AG04449 (cell line): ENCODE data around the gene PXMP4.
A peak's percentile ranks its signal among the peaks of the same experiment; 100 is the strongest.

Source experiments
- CTCF ChIA-PET: fragments of 350-600 bp; formaldehyde crosslinking; extraction: SDS; loops from one replicate; lab custom pipeline; 2021; ENCODE audit warnings: antibody characterized with exemption; lab: Yijun Ruan, JAX
- POLR2A ChIA-PET: fragments of 400-600, 350-600 bp; formaldehyde crosslinking; extraction: SDS; loops from one replicate; lab custom pipeline; 2020; ENCODE audit warnings: antibody characterized with exemption, inconsistent platforms; lab: Yijun Ruan, JAX
- DNase-seq: peaks from one replicate; pipeline ENCODE4 v3.0.0-alpha.2; 2010; ENCODE audit warnings: low read depth, low spot score
- H3K4me3 ChIP-seq: 2 replicates; pipeline ENCODE4 v1.5.1; 2011; ENCODE audit warnings: low read depth, mild to moderate bottlenecking, control low read depth, low read length
- TF ChIP-seq, protein P1 (sequence below): IDR thresholded peaks from one replicate; pipeline ENCODE4 v1.5.1; 2011; ENCODE audit warnings: mild to moderate bottlenecking, moderate library complexity, low read length, control low read depth, inconsistent platforms; ENCODE audit not compliant: insufficient read depth; ENCODE audit errors: missing control alignments

The PXMP4 gene

DNA sequence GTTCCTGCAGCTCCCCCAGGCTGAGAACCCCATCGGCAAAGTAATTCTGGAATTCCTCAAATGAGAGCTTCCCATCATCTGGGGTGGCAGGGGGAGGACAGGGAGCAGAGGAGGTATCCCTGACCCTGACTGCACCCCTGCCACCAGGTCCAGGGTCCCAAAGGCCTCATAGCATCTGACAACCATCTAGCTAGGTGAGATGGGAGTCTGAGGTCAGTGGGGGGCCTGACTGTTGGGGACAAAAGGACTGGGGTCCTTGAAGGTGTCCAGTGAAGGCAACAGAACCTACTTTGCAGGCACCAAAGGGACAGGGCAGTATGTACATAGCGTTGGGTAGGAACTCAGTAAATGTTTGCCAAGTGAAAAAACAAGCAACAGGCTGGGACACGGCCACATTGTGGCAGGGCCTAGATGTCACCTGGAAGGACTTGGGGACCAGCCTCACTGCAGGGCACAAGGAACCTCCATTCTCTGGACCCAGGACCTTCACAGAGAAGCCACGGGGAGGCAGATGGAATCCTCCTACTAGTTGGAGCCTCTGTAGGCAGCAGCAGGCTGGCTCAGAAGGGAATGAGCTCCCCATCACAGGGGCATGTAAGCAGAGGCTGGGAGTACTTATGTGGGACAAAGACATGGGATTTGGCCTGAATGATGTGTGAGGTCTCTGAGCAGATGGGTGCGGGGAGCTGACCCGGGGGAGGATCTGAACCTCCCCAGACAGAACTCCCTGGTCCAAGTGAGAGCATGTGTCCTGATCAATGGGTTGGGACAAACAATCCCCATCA lies 49.2 kb downstream of the PXMP4 start:
- POLR2A ChIA-PET: interaction anchor here (1.8 kb wide), 1 partner anchor 7 kb away, joined by 5 read pairs; no protein-coding TSS in a partner anchor
- CTCF ChIA-PET: interaction anchor here (1.3 kb wide), 1 partner anchor 16 kb away, joined by 4 read pairs; the partner anchor contains the start of gene E2F1

DNA sequence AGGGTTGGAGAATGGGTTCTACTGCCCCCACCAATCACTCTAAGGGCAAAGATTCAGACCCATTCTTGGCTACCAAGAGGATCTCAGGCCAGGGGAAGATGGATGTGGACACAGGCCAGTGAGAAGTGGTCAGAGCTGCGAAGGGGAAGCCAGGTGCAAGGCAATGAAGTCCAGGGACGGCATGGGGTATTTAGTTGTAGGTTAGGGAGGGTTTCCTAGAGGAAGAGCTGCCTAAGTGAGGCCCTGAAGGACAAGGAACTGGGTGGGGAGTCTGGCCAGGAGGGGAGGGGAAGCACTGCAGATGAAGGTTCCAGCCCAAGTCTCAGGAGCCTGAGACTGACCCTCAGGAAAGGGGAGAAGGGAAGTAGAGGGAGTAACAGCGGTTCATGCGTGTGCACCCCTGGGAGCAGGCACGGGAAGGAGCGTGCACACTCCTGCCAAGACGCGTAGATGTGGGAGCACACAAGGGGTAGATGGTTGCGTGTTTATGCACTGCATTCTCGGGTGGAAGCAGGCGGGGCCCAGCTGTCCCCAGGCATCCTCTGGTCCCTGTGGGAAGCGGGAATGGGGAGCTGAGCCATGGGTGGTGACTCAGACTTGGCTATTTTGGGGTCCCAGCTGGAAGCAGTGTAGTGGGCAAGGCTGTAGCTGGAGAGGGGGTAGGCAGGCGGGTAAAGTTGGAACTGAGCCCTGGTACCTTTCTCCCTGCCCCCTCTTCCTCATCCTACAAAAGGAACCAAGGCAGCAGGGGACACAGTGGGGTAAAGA lies 50.1 kb downstream of the PXMP4 start:
- TF ChIP-seq, protein P1, sequence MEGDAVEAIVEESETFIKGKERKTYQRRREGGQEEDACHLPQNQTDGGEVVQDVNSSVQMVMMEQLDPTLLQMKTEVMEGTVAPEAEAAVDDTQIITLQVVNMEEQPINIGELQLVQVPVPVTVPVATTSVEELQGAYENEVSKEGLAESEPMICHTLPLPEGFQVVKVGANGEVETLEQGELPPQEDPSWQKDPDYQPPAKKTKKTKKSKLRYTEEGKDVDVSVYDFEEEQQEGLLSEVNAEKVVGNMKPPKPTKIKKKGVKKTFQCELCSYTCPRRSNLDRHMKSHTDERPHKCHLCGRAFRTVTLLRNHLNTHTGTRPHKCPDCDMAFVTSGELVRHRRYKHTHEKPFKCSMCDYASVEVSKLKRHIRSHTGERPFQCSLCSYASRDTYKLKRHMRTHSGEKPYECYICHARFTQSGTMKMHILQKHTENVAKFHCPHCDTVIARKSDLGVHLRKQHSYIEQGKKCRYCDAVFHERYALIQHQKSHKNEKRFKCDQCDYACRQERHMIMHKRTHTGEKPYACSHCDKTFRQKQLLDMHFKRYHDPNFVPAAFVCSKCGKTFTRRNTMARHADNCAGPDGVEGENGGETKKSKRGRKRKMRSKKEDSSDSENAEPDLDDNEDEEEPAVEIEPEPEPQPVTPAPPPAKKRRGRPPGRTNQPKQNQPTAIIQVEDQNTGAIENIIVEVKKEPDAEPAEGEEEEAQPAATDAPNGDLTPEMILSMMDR: no peak
- POLR2A ChIA-PET: interaction anchor here (0.7 kb wide), 1 partner anchor 50 kb away, joined by 3 read pairs; the partner anchor contains the start of gene PXMP4
- DNase-seq: no peak
- CTCF ChIA-PET: interaction anchor here (3.8 to 4.3 kb wide), 2 partner anchors 9 to 212 kb away, joined by 25 to 40 read pairs; no protein-coding TSS in a partner anchor
- H3K4me3 ChIP-seq: no peak overlapping the region

More for the DNA sequence above, 49.2 kb downstream of the PXMP4 start:
- TF ChIP-seq, protein P1: no peak
- H3K4me3 ChIP-seq: no peak overlapping the region
- no peak for DNase-seq

DNA sequence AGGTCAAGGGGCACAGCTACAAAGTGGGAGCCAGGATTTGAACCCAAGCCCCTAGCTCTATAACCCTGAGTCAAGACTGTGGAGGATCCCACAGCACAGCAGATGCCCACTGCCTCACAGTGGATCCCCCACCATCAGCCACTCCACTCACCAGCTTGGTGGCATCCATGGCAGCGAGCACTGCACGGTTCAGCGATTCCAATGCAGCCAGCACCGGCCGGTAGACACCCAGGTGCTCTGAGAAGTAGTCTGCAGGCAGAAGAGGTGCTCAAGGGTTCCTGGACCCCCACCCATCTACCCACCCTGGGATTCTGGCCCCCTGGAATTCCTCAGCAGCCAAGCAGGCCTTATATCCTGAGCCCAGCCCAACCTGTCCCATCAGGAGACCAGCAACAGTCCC lies 50.9 kb downstream of the PXMP4 start:
- POLR2A ChIA-PET: interaction anchor here (0.7 kb wide), 1 partner anchor 51 kb away, joined by 3 read pairs; the partner anchor contains the start of gene PXMP4

DNA sequence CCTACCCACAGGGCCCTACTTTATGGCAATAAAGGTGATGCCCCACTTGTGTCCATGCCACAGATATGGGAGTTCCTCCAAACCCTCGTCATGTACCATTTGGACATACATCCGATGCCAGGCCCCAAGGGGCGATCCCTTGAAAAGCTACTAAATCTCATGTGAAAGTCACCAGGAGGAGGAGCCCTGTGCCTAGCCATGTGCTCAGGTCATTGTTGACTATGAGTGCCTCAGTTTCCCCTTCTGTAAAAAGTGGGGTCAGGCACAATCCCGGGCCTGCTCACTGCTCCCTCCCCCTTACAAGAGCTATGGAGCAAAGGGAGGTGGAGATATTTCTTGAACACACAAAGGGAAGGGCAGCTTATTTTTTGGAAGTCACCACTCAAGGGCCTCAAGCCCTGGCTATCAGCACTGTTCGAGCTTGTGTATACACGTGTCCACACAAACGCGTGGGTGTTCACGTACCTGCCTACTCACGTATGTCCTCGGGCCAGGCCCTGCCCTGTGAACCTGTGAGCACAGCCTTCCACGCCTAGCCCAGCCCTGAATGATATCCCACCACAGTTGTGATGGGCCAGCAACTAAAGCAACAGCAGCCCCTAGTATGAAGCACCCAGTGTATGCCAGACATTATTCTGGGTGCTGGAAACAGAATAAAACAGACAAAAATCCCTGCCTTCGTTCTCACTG lies 51.5 kb downstream of the PXMP4 start:
- POLR2A ChIA-PET: no interaction called here
- CTCF ChIA-PET: interaction anchor here (0.7 to 8.7 kb wide), 29 partner anchors 10 to 399 kb away, joined by 3 to 99 read pairs (median 5); partner anchors contain the start of genes CBFA2T2, E2F1 and PXMP4

More for the DNA sequence above, 50.9 kb downstream of the PXMP4 start:
- CTCF ChIA-PET: interaction anchor here (1.0 to 8.7 kb wide), 15 partner anchors 10 to 277 kb away, joined by 3 to 99 read pairs (median 6); partner anchors contain the start of genes E2F1 and PXMP4
- TF ChIP-seq, protein P1: no peak
- DNase-seq: no peak
- H3K4me3 ChIP-seq: no peak overlapping the region

DNA sequence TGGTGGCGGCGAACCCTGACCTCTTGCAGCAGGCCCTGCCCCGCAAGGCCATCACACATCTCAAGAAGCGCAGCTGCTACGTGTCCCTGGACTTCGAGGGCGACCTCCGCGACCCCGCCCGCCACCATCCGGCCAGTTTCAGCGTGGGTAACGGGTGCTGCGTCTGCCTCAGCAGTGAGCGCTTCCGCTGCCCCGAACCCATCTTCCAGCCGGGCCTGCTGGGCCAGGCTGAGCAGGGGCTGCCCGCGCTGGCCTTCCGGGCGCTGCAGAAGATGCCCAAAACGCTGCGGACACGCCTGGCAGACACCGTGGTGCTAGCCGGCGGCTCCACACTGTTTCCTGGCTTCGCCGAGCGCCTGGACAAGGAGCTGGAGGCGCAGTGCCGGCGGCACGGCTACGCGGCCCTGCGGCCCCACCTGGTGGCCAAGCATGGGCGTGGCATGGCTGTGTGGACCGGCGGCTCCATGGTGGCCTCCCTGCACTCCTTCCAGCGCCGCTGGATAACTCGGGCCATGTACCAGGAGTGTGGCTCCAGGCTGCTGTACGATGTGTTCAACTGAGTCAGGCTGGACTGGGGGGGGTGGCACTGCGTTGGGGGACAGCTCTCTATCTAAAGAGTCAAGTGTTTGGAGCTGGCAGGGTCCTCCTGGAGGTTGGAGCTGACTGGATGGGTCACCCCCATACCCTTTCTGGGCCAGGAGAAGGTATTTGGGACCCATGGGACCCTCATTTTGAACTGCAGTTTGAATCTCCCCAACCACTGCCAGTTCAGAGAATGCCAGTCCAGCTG lies 52.2 kb downstream of the PXMP4 start:
- no peak for DNase-seq
- ChIA-PET POLR2A (interaction anchor here (1.3 kb wide), 1 partner anchor 178 kb away, joined by 3 read pairs; the partner anchor contains the start of gene CBFA2T2), CTCF (interaction anchor here (0.7 to 8.7 kb wide), 32 partner anchors 10 to 462 kb away, joined by 3 to 99 read pairs (median 4); partner anchors contain the start of genes CBFA2T2, E2F1 and PXMP4)
- TF ChIP-seq, protein P1: peak; percentile 95
- H3K4me3 ChIP-seq: peak overlapping the region; percentile 58

More for the DNA sequence above, 51.5 kb downstream of the PXMP4 start:
- H3K4me3 ChIP-seq: no peak overlapping the region
- DNase-seq: no peak
- TF ChIP-seq, protein P1: no peak
